Erythroblast (primary cell): ENCODE results near the gene ARMC9.

Experiments
- GATA1 ChIP-seq: IDR thresholded peaks from 2 replicates; pipeline ENCODE4 v1.6.1; 2011; ENCODE audit warnings: low read depth, mild to moderate bottlenecking, control low read depth, low read length, moderate library complexity
- POLR2A ChIP-seq: IDR thresholded peaks from 2 replicates; pipeline ENCODE4 v1.6.1; 2011; ENCODE audit warnings: mild to moderate bottlenecking, low read length

- TF ChIP-seq POLR2A (no peak), GATA1 (no peak)
These were observed 12.1 kb upstream of the ARMC9 start for GRCh38 chr2:231186325-231186724.
